DOHH2 (cell line): ENCODE results near the gene GOLGA6C.

Experiments used
- H3F3A ChIP-seq: fragments of 200-600 bp; sonication (generic), shearing (Covaris generic); 2 replicates; pipeline ENCODE4 v1.6.0; 2016; ENCODE audit warnings: antibody characterized with exemption, mild to moderate bottlenecking; ENCODE audit not compliant: control insufficient read depth, insufficient read depth
- H3K27ac ChIP-seq: fragments of 200-600 bp; sonication (generic); 2 replicates; pipeline ENCODE4 v1.5.1; 2014; ENCODE audit warnings: low read depth, mild to moderate bottlenecking, low read length, moderate library complexity
- H3K27me3 ChIP-seq: fragments of 200-600 bp; sonication (generic); 2 replicates; pipeline ENCODE4 v1.6.1; 2014; ENCODE audit warnings: mild to moderate bottlenecking, low read length, mixed read lengths; ENCODE audit not compliant: control insufficient read depth
- H3K36me3 ChIP-seq: fragments of 200-600 bp; sonication (generic); 2 replicates; pipeline ENCODE4 v1.6.1; 2014; ENCODE audit warnings: mild to moderate bottlenecking, low read length, moderate library complexity, mixed read lengths; ENCODE audit not compliant: control insufficient read depth
- H3K4me1 ChIP-seq: fragments of 200-600 bp; sonication (generic); 2 replicates; pipeline ENCODE4 v1.6.1; 2014; ENCODE audit warnings: mild to moderate bottlenecking, low read length, mixed read lengths; ENCODE audit not compliant: control insufficient read depth
- H3K4me2 ChIP-seq: fragments of 200-600 bp; sonication (generic); 2 replicates; pipeline ENCODE4 v1.6.0; 2014; ENCODE audit warnings: mild to moderate bottlenecking, low read length, moderate library complexity
- H3K4me3 ChIP-seq: fragments of 200-600 bp; sonication (generic); 2 replicates; pipeline ENCODE4 v1.5.1; 2014; ENCODE audit warnings: mild to moderate bottlenecking, low read length, mixed read lengths
- H3K79me2 ChIP-seq: fragments of 200-600 bp; sonication (generic); 2 replicates; pipeline ENCODE4 v1.6.1; 2014; ENCODE audit warnings: mild to moderate bottlenecking, low read length, mixed read lengths; ENCODE audit not compliant: control insufficient read depth
- H3K9me2 ChIP-seq: fragments of 200-600 bp; sonication (generic); replicated peaks from 2 replicates; pipeline ENCODE4 v1.6.1; 2014; ENCODE audit warnings: mild to moderate bottlenecking, low read length, mixed read lengths; ENCODE audit not compliant: control insufficient read depth
- H3K9me3 ChIP-seq: fragments of 200-600 bp; sonication (generic); 2 replicates; pipeline ENCODE4 v1.6.1; 2014; ENCODE audit warnings: antibody characterized with exemption, low read length, mixed read lengths; ENCODE audit not compliant: control insufficient read depth, insufficient read depth
- H4K20me1 ChIP-seq: fragments of 200-600 bp; sonication (generic); 2 replicates; pipeline ENCODE4 v1.6.0; 2014; ENCODE audit warnings: low read depth, mild to moderate bottlenecking, antibody characterized with exemption, low read length, moderate library complexity; ENCODE audit not compliant: control insufficient read depth, insufficient read depth
- CTCF ChIP-seq: fragments of 200-600 bp; sonication (generic); IDR thresholded peaks from one replicate; pipeline ENCODE4 v1.5.1; 2014; ENCODE audit warnings: antibody characterized with exemption, mild to moderate bottlenecking, low read depth, low read length; ENCODE audit not compliant: poor library complexity, severe bottlenecking
- EZH2phosphoT487 ChIP-seq: fragments of 200-600 bp; sonication (generic); IDR thresholded peaks from 2 replicates; pipeline ENCODE4 v1.6.1; 2017; ENCODE audit warnings: borderline replicate concordance, mild to moderate bottlenecking, antibody characterized with exemption, low read length, moderate library complexity, mixed read lengths

The GOLGA6C gene

GRCh38 chr15:75230016-75230343 is 28.2 kb upstream of the GOLGA6C start:
- no peaks in the 10 kb centered on the region for H3K9me2 ChIP-seq
- H3K4me1 ChIP-seq = no peaks in the 10 kb centered on the region
- TF ChIP-seq EZH2phosphoT487 (no peak), CTCF (no peak)
- H4K20me1 ChIP-seq = no peaks in the 10 kb centered on the region; the same call in 1 of the 2 replicates
- no peaks in the 10 kb centered on the region for H3K36me3 ChIP-seq
- no peaks in the 10 kb centered on the region for H3F3A ChIP-seq
- H3K4me3 ChIP-seq = no peak overlapping the region
- no peak overlapping the region for H3K4me2 ChIP-seq
- no peak overlapping the region for H3K27ac ChIP-seq
- no peaks in the 10 kb centered on the region for H3K9me3 ChIP-seq
- no peaks in the 10 kb centered on the region for H3K79me2 ChIP-seq
- H3K27me3 ChIP-seq = peaks cover 17% of the 10 kb centered on the region; the same call in 1 of the 2 replicates

- Histone ChIP-seq H3K27me3 (peaks cover 17% of the 10 kb centered on the region; the same call in 1 of the 2 replicates), H3K36me3 (no peaks in the 10 kb centered on the region), H3K79me2 (no peaks in the 10 kb centered on the region), H4K20me1 (no peaks in the 10 kb centered on the region; the same call in 1 of the 2 replicates), H3K4me3 (no peak overlapping the region), H3K4me1 (no peaks in the 10 kb centered on the region), H3K27ac (no peak overlapping the region), H3K4me2 (no peak overlapping the region), H3F3A (no peaks in the 10 kb centered on the region), H3K9me3 (no peaks in the 10 kb centered on the region), H3K9me2 (no peaks in the 10 kb centered on the region)
- TF ChIP-seq CTCF (no peak), EZH2phosphoT487 (no peak)
Measured at GRCh38 chr15:75230551-75231371, 27.4 kb upstream of the GOLGA6C start.

GRCh38 chr15:75231836-75232235 is 26.3 kb upstream of the GOLGA6C start:
- Histone ChIP-seq H3K9me2 (no peaks in the 10 kb centered on the region), H3K4me2 (no peak overlapping the region), H3K27ac (no peak overlapping the region), H3K4me3 (no peak overlapping the region), H3K9me3 (no peaks in the 10 kb centered on the region), H3F3A (no peaks in the 10 kb centered on the region), H3K27me3 (peaks cover 16% of the 10 kb centered on the region; the same call in 1 of the 2 replicates), H3K4me1 (no peaks in the 10 kb centered on the region), H4K20me1 (no peaks in the 10 kb centered on the region; the same call in 1 of the 2 replicates), H3K36me3 (no peaks in the 10 kb centered on the region), H3K79me2 (no peaks in the 10 kb centered on the region)
- TF ChIP-seq EZH2phosphoT487 = no peak
- no peak for TF ChIP-seq CTCF
